HEK293 (cell line): ENCODE measurements around the gene UQCC3.

Experiments
- GLI2 ChIP-seq: fragments of 450-650 bp; formaldehyde crosslinking; IDR thresholded peaks from 2 replicates; pipeline ENCODE4; 2017; ENCODE audit warnings: missing biosample characterization, missing genetic modification characterization, low read depth, borderline replicate concordance
- GLIS2 ChIP-seq: fragments of 450-650 bp; formaldehyde crosslinking; IDR thresholded peaks from 2 replicates; pipeline ENCODE4 v1.5.1; 2016; ENCODE audit warnings: missing biosample characterization, missing genetic modification characterization
- HOXC10 ChIP-seq: sonication (generic); formaldehyde crosslinking; IDR thresholded peaks from 2 replicates; pipeline ENCODE4 v1.8.1; 2023; ENCODE audit warnings: mild to moderate bottlenecking, missing genetic modification reagents
- KLF10 ChIP-seq: fragments of 450-650 bp; IDR thresholded peaks from 2 replicates; pipeline ENCODE4 v1.5.1; 2018; ENCODE audit warnings: missing biosample characterization, mild to moderate bottlenecking, missing genetic modification characterization
- MYNN ChIP-seq: fragments of 450-650 bp; formaldehyde crosslinking; IDR thresholded peaks from 2 replicates; pipeline ENCODE4 v1.5.1; 2016; ENCODE audit warnings: missing biosample characterization, missing genetic modification characterization, borderline replicate concordance
- REPIN1 ChIP-seq: fragments of 450-650 bp; formaldehyde crosslinking; IDR thresholded peaks from 2 replicates; pipeline ENCODE4 v1.5.1; 2017; ENCODE audit warnings: missing biosample characterization, missing genetic modification characterization, low read depth
- SALL2 ChIP-seq: fragments of 450-650 bp; formaldehyde crosslinking; IDR thresholded peaks from 2 replicates; pipeline ENCODE4 v1.5.0; 2017; ENCODE audit warnings: missing biosample characterization, mild to moderate bottlenecking, missing genetic modification characterization, borderline replicate concordance
- YY1 ChIP-seq: fragments of 450-650 bp; formaldehyde crosslinking; IDR thresholded peaks from 2 replicates; pipeline ENCODE4 v1.5.1; 2018; ENCODE audit warnings: missing biosample characterization, missing genetic modification characterization
- ZBTB10 ChIP-seq: fragments of 450-650 bp; formaldehyde crosslinking; IDR thresholded peaks from 2 replicates; pipeline ENCODE4 v1.5.1; 2016; ENCODE audit warnings: missing biosample characterization, missing genetic modification characterization
- ZBTB20 ChIP-seq: fragments of 450-650 bp; formaldehyde crosslinking; IDR thresholded peaks from 2 replicates; pipeline ENCODE4 v1.5.1; 2016; ENCODE audit warnings: missing biosample characterization, missing genetic modification characterization
- ZNF16 ChIP-seq: fragments of 450-650 bp; formaldehyde crosslinking; IDR thresholded peaks from 2 replicates; pipeline ENCODE4 v1.5.1; 2016; ENCODE audit warnings: low read depth, missing biosample characterization, missing genetic modification characterization
- ZNF391 ChIP-seq: fragments of 450-650 bp; formaldehyde crosslinking; IDR thresholded peaks from 2 replicates; pipeline ENCODE4 v1.5.1; 2016; ENCODE audit warnings: low read depth, missing biosample characterization, missing genetic modification characterization, borderline replicate concordance
- ZNF416 ChIP-seq: fragments of 450-650 bp; formaldehyde crosslinking; IDR thresholded peaks from 2 replicates; pipeline ENCODE4 v1.5.1; 2016; ENCODE audit warnings: missing biosample characterization, missing genetic modification characterization
- ZNF423 ChIP-seq: fragments of 450-650 bp; formaldehyde crosslinking; IDR thresholded peaks from 2 replicates; pipeline ENCODE4 v1.5.1; 2016; ENCODE audit warnings: missing biosample characterization, missing genetic modification characterization
- ZNF501 ChIP-seq: fragments of 450-650 bp; formaldehyde crosslinking; IDR thresholded peaks from 2 replicates; pipeline ENCODE4 v1.5.1; 2016; ENCODE audit warnings: missing biosample characterization, missing genetic modification characterization
- ZNF521 ChIP-seq: fragments of 450-650 bp; formaldehyde crosslinking; IDR thresholded peaks from 2 replicates; pipeline ENCODE4 v1.5.1; 2017; ENCODE audit warnings: missing biosample characterization, mild to moderate bottlenecking, missing genetic modification characterization
- ZNF549 ChIP-seq: fragments of 450-650 bp; IDR thresholded peaks from 2 replicates; pipeline ENCODE4 v1.5.1; 2018; ENCODE audit warnings: missing biosample characterization, missing genetic modification characterization, mild to moderate bottlenecking, inconsistent platforms, moderate library complexity
- ZNF621 ChIP-seq: fragments of 450-650 bp; formaldehyde crosslinking; IDR thresholded peaks from 2 replicates; pipeline ENCODE4 v1.5.1; 2017; ENCODE audit warnings: missing biosample characterization, missing genetic modification characterization
- ZNF658 ChIP-seq: fragments of 450-650 bp; formaldehyde crosslinking; IDR thresholded peaks from 2 replicates; pipeline ENCODE4; 2016; ENCODE audit warnings: missing biosample characterization, missing genetic modification characterization
- ZNF785 ChIP-seq: fragments of 450-650 bp; formaldehyde crosslinking; IDR thresholded peaks from 2 replicates; pipeline ENCODE4 v1.5.1; 2016; ENCODE audit warnings: missing biosample characterization, missing genetic modification characterization
- ZSCAN18 ChIP-seq: fragments of 450-650 bp; formaldehyde crosslinking; IDR thresholded peaks from 2 replicates; pipeline ENCODE4 v1.5.1; 2016; ENCODE audit warnings: missing biosample characterization, missing genetic modification characterization
- TF ChIP-seq, protein P1 (sequence below): fragments of 450-650 bp; formaldehyde crosslinking; IDR thresholded peaks from 2 replicates; pipeline ENCODE4 v1.5.1; 2017; ENCODE audit warnings: missing biosample characterization, missing genetic modification characterization
- TF ChIP-seq, protein P2 (sequence below): fragments of 450-650 bp; formaldehyde crosslinking; IDR thresholded peaks from 2 replicates; pipeline ENCODE4 v1.5.1; 2016; ENCODE audit warnings: missing biosample characterization, missing genetic modification characterization
- TF ChIP-seq, protein P3 (sequence below): fragments of 450-650 bp; formaldehyde crosslinking; IDR thresholded peaks from 2 replicates; pipeline ENCODE4 v1.5.1; 2016; ENCODE audit warnings: missing biosample characterization, missing genetic modification characterization

The UQCC3 gene

GRCh38 chr11:62707277-62707861, 35.9 kb downstream of the UQCC3 start, which contains the start of the genes BSCL2 and GNG3 (continued):
- TF ChIP-seq, protein P1, sequence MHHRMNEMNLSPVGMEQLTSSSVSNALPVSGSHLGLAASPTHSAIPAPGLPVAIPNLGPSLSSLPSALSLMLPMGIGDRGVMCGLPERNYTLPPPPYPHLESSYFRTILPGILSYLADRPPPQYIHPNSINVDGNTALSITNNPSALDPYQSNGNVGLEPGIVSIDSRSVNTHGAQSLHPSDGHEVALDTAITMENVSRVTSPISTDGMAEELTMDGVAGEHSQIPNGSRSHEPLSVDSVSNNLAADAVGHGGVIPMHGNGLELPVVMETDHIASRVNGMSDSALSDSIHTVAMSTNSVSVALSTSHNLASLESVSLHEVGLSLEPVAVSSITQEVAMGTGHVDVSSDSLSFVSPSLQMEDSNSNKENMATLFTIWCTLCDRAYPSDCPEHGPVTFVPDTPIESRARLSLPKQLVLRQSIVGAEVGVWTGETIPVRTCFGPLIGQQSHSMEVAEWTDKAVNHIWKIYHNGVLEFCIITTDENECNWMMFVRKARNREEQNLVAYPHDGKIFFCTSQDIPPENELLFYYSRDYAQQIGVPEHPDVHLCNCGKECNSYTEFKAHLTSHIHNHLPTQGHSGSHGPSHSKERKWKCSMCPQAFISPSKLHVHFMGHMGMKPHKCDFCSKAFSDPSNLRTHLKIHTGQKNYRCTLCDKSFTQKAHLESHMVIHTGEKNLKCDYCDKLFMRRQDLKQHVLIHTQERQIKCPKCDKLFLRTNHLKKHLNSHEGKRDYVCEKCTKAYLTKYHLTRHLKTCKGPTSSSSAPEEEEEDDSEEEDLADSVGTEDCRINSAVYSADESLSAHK (tag by site-specific recombination) = no peak
- TF ChIP-seq, protein P2, sequence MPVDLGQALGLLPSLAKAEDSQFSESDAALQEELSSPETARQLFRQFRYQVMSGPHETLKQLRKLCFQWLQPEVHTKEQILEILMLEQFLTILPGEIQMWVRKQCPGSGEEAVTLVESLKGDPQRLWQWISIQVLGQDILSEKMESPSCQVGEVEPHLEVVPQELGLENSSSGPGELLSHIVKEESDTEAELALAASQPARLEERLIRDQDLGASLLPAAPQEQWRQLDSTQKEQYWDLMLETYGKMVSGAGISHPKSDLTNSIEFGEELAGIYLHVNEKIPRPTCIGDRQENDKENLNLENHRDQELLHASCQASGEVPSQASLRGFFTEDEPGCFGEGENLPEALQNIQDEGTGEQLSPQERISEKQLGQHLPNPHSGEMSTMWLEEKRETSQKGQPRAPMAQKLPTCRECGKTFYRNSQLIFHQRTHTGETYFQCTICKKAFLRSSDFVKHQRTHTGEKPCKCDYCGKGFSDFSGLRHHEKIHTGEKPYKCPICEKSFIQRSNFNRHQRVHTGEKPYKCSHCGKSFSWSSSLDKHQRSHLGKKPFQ (tag by site-specific recombination) = no peak
- TF ChIP-seq ZNF549 = no peak
- no peak for TF ChIP-seq ZBTB10
- no peak for TF ChIP-seq SALL2
- TF ChIP-seq KLF10 (tag by site-specific recombination) = peak; percentile 56; the same call in 1 of the 2 replicates
- TF ChIP-seq ZNF391 = no peak
- TF ChIP-seq ZNF621 = no peak
- no peak for TF ChIP-seq MYNN
- no peak for TF ChIP-seq ZNF658 (tag by site-specific recombination)
- no peak for TF ChIP-seq ZNF423 (tag by site-specific recombination)
- peak; percentile 72 for TF ChIP-seq GLIS2
- TF ChIP-seq ZNF501 = no peak
- TF ChIP-seq ZSCAN18 (tag by site-specific recombination) = no peak
- TF ChIP-seq ZNF16 (tag by site-specific recombination) = no peak
- no peak for TF ChIP-seq ZNF416 (tag by site-specific recombination)
- TF ChIP-seq YY1 (tag by site-specific recombination) = no peak
- no peak for TF ChIP-seq ZBTB20
- TF ChIP-seq, protein P3, sequence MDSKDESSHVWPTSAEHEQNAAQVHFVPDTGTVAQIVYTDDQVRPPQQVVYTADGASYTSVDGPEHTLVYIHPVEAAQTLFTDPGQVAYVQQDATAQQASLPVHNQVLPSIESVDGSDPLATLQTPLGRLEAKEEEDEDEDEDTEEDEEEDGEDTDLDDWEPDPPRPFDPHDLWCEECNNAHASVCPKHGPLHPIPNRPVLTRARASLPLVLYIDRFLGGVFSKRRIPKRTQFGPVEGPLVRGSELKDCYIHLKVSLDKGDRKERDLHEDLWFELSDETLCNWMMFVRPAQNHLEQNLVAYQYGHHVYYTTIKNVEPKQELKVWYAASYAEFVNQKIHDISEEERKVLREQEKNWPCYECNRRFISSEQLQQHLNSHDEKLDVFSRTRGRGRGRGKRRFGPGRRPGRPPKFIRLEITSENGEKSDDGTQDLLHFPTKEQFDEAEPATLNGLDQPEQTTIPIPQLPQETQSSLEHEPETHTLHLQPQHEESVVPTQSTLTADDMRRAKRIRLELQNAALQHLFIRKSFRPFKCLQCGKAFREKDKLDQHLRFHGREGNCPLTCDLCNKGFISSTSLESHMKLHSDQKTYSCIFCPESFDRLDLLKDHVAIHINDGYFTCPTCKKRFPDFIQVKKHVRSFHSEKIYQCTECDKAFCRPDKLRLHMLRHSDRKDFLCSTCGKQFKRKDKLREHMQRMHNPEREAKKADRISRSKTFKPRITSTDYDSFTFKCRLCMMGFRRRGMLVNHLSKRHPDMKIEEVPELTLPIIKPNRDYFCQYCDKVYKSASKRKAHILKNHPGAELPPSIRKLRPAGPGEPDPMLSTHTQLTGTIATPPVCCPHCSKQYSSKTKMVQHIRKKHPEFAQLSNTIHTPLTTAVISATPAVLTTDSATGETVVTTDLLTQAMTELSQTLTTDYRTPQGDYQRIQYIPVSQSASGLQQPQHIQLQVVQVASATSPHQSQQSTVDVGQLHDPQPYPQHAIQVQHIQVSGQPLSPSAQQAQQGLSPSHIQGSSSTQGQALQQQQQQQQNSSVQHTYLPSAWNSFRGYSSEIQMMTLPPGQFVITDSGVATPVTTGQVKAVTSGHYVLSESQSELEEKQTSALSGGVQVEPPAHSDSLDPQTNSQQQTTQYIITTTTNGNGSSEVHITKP = peak; percentile 99
- TF ChIP-seq HOXC10 (CRISPR knock-in tag) = no peak
- no peak for TF ChIP-seq ZNF785 (tag by site-specific recombination)
- no peak for TF ChIP-seq ZNF521 (tag by site-specific recombination)
- no peak for TF ChIP-seq REPIN1 (tag by site-specific recombination)
- TF ChIP-seq GLI2 = no peak
